Activated T-helper 1 cell treated with anti-CD3 and anti-CD28 coated beads, Interleukin-2, amount 50 U/mL, for 16 hours (primary cell): ENCODE results near the gene DLG3.

Experiments used
- DNase-seq, 2 donors: peaks; one replicate each; pipeline ENCODE4 v3.0.0-alpha.2; 2020; ENCODE audit warnings: low read depth in 1 of 2, low spot score in 1 of 2

The DLG3 gene

GRCh38 chrX:70476166-70476933, 31.7 kb downstream of the DLG3 start:
- DNase-seq, result no peak

- DNase-seq, result no peak
Measured at GRCh38 chrX:70476934-70477733, 32.5 kb downstream of the DLG3 start.

GRCh38 chrX:70477734-70478075, 33.1 kb downstream of the DLG3 start:
- no peak for DNase-seq

- no peak for DNase-seq
Measured at GRCh38 chrX:70478526-70479245, 34.1 kb downstream of the DLG3 start.

- DNase-seq, result no peak
Measured at GRCh38 chrX:70479247-70479921, 34.7 kb downstream of the DLG3 start.

GRCh38 chrX:70479922-70480659, 35.5 kb downstream of the DLG3 start:
- no peak for DNase-seq

GRCh38 chrX:70480660-70481018, 36.0 kb downstream of the DLG3 start:
- DNase-seq, result no peak

GRCh38 chrX:70481471-70482270, 37.0 kb downstream of the DLG3 start:
- no peak for DNase-seq

GRCh38 chrX:70482300-70482699, 37.7 kb downstream of the DLG3 start:
- DNase-seq, result no peak

GRCh38 chrX:70485466-70485865, 40.8 kb downstream of the DLG3 start:
- no peak for DNase-seq

- DNase-seq, result no peak
Measured at GRCh38 chrX:70488856-70489255, 44.2 kb downstream of the DLG3 start.

GRCh38 chrX:70494441-70494840, 49.8 kb downstream of the DLG3 start:
- DNase-seq, result no peak

- DNase-seq, result no peak
Measured at GRCh38 chrX:70496491-70496890, 51.9 kb downstream of the DLG3 start.

- DNase-seq, result no peak
Measured at GRCh38 chrX:70497026-70497425, 52.4 kb downstream of the DLG3 start.

- DNase-seq, result no peak
Measured at GRCh38 chrX:70498129-70498528, 53.5 kb downstream of the DLG3 start.

GRCh38 chrX:70500826-70501225, 56.2 kb downstream of the DLG3 start:
- DNase-seq, result no peak

GRCh38 chrX:70504772-70505450, 60.3 kb downstream of the DLG3 start:
- no peak for DNase-seq

GRCh38 chrX:70505451-70505841, 60.8 kb downstream of the DLG3 start:
- no peak for DNase-seq

- DNase-seq, result no peak
Measured at GRCh38 chrX:70508296-70508911, 63.8 kb downstream of the DLG3 start.
